IPS-NIHi7 (cell line): ENCODE data around the gene BBS10.
"Not testable (repeated sequence)": the region's sequence is repeated elsewhere in the genome, so short reads cannot be mapped to it uniquely, and the experiment has no call there.

Experiments
- DNase-seq: peaks from one replicate; pipeline ENCODE4 v3.0.0; 2012; ENCODE audit warnings: mixed read lengths; ENCODE audit errors: extremely low spot score

BBS10 gene

DNA sequence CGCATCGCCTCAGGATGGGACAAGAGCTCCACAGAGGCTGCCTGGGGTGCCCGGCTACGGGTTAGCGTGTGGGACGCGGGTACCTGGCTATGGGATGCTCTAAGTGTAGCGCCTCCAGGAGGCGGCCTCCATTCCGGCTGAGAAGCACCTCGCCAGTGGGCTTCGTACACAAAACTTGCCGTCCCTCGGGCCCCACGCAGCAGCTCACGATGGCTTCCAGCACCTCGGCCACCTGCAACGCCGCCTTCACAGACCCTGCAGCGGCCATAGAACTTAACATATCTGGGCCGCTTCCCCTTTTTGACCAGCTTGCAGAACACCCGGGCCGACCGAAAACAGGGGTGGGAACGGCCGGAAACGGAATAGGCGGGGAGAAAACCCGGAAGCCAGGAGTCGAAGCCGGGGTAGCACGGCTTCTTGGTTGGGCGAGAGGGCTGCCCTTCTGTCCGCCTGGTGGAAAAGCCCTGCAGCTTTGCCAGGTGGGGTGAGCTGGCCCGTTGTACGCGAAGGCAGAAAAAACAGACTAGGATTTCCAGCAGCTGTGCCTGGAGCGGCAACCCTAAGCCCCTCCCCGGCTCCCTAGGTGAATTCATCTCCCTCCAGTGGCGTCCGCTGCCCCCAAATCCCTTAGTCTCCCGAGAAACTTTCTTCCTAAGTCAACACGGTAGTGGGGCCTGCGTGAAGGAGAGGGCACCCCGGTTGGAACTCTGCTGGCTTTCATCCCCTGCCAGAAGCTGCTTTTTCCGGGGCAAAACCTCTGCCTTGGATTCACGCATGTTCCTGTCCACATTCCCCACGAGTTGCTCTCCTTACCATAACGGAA lies at the start of gene BBS10:
Gene BBS10 (minus strand): TSS at position 337 of the 823 bp plus-strand sequence. CDS start 57 bp downstream, at position 280.
- peak; percentile 93 for DNase-seq

DNA sequence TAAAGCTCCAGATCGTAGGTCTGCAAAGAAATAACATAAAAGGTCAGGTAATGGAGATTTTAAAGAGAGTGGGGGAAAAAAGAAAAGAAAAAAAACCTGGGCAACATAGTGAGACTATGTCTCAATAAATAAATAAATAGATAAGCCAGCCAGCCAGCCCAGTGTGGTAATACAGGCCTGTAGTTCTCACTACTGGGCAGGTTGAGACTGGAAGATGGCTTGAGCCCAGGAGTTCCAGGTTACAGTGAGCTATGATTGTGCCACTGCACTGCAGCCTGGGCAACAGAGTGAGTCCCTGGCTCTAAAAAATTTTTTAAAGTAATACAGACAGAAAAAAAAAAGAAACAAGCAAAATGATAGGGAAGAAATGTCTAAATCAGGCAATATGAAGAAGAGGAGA lies 43.2 kb upstream of the BBS10 start:
- no peak for DNase-seq

DNA sequence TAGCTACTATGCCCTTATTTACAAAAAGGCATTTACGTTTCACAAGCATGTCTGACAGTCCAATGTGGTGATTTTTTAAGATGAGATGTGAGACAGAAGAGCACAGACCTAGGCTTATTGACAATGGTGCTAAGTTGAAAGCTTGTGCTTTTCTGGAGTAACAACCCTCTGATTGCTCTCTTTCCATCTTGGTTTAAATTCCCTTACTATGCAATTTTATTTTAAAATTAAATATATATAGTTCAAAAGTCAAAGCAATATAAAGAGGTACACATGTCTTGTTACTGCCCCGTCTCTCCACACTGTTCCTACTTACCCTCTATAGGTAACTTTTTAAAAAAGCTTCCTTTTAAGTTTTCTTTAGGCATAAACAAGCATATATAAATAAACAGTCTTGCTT lies 39.4 kb upstream of the BBS10 start:
- no peak for DNase-seq

DNA sequence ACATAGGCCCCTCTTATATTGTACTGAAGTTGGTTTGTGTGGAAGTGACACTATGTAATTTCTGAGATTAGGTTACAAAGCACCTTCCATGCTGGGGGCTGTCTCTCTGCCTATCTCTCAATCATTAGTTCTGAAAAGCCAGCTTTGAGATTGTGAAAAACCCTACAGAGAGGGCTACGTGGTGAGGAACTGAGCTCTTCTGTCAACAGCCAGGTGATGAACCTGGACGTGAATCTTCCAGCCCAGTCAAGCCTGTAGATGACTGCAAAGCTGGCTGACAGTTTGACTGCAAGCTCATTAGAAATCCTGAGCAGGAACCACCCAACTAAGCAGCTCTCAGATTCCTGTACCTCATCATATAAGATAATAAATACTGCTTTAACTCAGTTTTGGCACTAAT lies 36.3 kb upstream of the BBS10 start:
- peak; percentile 8 for DNase-seq

DNA sequence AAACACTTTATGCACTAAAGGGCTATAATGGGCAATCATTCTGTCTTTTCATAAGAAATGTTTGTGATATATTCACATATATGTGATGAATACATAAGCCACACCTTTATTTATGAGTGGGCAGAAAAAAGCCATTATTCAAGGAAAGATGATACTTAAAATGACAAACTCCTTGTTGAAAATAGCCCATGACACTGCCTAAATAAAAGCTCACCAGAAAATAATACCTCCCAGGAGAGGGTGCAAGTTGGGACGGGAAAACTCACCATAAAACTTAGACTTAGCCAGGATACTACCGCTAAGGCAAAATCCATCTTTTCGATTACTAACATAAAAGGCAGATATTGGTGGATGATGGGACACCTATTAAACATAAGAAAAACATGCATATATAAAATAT lies 35.8 kb upstream of the BBS10 start:
- DNase-seq: no peak

DNA sequence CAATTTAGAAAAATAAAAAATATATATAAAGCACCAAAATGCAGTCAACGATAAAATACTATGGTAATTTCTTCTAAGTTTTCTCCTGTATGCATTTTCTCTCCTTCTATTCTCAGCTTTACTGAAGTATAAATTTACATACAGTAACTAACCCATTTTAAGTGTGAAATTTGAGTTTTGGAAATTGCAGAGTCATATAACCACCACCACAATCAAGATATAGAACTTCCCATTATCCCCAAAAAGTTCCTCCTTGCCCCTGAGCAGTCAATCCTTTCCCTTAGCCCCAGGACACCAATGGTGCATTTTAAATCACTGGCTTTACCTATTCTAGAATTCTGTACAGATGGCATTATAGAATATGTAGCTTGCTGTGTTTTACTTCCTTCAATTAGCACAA lies 31.0 kb upstream of the BBS10 start:
- no peak for DNase-seq

DNA sequence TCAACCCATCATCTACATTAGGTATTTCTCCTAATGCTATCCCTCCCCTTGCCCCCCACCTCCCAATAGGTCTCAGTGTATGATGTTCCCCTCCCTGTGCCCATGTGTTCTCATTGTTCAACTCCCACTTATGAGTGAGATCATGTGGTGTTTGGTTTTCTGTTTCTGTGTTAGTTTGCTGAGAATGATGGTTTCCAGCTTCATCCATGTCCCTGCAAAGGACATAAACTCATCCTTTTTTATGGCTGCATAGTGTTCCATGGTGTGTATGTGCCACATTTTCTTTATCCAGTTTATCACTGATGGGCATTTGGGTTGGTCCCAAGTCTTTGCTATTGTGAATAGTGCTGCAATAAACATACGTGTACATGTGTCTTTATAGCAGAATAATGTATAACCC lies 28.7 kb upstream of the BBS10 start:
- DNase-seq: not testable (repeated sequence)

DNA sequence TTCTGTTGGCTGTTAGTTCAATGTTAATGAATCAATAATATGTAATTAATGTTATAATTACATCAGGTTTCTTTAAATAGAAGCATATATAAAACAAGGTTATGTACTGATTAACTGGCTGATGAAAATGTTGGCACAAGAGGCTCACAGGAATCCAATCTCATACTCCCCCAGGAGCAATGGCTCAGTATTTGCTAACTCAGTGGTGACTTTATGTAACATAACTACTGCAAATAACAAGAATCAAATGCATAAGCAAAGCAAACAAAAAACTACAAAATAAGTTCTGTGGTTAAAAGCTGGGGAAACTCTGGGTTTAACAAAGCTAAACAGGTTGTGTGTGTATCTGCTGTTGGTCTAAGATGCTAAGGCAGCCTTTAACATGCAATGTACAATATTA lies 27.7 kb upstream of the BBS10 start:
- DNase-seq: no peak

DNA sequence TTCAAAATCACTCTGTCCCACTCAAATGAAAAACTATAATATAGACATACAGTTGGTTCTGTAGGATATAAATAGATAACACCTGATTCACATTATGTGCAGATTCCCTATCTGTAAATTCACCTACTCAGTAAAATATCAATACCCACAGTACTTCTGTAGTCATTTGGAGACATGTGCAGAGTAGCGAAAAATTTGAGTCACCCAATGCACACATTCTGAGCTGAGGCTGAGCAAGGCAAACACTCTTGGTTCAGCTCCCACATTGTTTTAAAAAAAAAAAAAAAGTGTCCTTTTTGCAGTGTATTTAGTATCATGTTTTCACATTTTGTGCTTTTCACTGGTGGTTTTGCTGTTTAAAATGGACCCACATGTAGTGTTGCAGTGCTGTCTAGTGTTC lies 27.3 kb upstream of the BBS10 start:
- no peak for DNase-seq

DNA sequence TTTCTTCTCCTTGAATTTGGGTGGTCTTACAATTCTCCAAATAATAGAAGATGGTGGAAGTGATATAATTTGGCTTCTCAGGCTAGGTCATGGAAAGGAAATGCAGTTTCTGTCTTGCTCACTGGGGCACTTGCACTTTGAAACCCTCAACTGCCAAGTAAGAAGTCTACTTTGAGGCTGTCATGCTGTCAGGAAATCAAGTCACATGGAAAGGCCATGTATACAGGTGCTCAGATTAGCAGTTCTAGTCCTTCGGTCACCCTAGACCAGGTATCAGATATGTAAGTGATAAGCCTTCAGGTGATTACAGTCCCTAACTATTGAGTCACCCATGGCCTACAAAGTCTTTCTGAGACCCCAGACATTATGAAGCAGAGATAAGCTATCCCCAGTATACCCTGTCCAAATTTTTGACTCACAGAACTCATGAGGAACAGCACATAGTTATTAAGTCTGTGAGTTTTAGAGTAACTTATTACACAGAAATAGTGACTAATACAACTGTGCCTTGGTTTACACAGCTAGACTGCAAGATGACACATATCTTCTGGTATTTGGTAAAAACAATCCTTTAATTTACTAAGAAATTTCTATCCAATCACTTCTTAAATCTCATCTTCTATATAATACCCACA lies 26.3 kb upstream of the BBS10 start:
- DNase-seq: no peak

DNA sequence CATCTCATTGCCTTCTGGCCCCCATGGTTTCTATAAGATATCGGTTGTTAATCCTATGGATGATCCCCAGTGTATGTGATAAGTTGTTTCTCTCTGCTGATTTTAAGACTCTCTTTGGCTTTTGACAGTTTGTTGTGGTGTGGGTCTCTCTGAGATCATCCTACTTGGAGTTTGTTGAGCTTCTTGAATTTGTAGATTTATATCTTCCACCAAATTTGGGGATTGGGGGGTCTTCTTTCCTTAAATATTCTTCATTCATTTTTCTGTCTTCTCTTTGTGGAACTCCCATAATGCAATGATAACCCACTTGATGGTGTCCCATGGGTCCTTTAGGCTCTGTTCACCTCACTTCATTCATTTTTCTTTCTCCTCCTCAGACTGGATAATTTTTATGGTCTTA lies 20.0 kb upstream of the BBS10 start:
- no peak for DNase-seq

DNA sequence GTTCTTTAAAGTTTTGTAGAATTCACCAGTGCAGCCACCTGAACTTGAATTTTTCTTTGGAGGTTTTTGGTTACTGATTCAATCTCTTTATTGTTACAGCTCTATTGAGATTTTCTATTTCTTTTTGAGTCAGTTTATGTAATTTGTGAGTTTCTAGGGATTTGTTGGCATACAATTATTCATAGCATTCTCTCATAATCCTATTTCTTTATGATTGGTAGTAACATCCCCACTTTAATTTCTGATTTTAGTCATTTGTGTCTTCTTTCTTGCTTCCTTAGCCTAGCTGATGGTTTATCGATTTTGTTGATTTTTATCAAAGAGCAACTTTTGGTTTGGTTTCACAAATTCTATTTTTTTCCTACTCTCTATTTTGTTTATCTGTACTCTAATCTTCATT lies 17.9 kb upstream of the BBS10 start:
- DNase-seq: no peak

DNA sequence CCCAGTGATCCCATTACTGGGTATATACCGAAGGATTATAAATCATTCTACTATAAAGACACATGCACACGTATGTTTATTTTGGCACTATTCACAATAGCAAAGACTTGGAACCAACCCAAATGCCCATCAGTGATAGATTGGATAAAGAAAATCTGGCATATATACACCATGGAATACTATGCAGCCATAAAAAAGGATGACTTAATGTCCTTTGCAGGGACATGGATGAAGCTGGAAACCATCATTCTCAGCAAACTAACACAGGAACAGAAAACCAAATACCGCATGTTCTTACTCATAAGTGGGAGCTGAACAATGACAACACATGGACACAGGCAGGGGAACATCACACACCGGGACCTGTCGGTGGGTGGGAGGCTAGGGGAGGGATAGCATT lies 15.9 kb upstream of the BBS10 start:
- not testable (repeated sequence) for DNase-seq

DNA sequence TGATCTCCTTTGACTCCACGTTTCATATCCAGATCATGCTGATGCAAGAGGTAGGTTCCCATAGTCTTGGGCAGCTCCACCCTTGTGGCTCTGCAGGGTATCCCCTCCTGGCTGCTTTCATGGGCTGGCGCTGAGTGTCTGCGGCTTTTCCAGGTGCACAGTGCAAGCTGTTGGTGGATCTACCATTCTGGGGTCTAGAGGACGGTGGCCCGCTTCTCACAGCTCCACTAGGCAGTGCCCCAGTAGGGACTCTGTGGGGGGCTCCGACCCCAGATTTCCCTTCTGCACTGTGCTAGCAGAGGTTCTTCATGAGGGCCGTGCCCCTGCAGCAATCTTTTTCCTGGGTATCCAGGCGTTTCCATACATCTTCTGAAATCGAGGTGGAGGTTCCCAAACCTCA lies 12.1 kb upstream of the BBS10 start:
- DNase-seq: no peak

DNA sequence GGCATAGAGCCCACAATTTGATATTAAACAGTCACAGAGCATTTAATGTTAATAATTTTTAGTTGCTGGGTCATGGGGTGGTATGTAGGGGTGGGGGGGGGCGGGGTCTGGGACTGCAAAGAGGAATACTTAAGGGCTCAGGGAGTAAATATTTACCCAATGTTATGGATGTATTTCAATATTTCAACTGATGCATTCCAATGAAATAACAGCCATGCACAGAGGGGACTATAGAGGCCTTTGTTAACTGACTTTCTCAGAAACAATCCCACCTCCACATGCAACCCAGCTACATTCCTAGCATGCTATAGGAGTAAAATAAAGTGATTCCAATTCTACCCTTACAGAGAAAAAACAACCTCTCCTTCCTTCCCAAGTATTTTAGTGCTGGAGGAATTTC lies 7.9 kb upstream of the BBS10 start:
- no peak for DNase-seq

DNA sequence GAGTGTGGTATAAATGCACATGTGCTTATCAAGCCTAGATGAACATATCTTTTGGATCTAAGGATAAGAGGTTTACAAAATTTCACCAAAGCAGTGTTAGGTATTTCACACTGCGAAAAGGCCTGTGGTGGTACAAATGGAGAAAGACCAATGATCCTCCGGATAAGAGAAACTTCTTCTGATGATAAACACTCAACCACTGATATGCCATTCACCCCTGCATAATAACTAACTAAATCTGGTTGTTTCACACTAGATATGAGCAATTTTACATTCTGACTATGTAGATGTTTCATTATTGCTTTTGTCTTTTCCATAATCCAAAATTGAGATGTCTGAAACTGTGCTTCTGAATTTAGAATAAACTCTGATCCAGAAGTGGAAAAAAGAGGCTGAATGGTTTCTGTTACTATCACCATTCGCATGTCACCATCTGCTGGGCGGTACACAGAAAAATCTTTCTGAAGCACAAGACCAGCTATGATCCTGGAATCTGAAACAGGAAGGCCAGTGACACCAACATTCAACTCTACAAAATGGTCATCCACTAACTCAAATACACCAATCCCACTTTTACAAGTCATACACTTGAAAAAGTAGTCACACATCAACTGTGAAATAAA lies 1.3 kb downstream of the BBS10 start:
- DNase-seq: no peak

DNA sequence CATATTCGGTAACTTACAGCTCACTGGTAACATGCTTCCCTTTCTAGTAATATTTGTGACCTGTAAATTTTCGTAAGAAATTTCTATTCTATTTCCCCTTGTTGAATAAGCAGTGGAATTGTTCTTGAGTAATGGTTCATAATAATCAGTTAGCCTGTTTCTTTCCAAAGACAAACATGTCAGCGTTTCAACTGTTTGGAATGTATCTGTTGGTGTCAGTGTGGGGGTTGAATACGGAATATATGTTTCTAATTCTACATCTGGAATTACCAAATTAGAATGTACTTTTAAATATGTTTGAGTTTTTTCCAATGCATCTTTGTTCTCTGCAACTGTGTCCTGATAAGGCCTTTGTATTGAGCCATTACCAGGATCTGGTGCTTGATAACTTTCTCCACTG lies 2.0 kb downstream of the BBS10 start:
- DNase-seq: no peak

DNA sequence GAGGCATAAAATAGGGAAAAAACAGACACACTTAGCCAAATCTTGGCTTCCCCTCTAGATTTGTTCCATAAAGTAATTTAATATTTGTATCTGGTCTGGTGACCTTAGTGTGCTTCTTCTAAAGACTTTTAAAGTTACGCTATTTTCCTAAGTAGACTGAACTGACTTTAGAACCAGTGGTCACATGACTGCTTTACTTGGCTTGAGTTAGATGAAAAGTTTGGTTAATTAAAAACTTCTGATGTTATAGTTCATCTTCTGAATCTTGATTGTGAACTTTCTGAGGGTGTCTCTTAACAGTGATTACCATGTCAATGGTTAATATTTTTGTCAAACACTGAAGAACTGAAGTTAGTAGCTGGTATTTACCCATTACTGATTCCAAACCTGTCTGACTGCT lies 2.6 kb downstream of the BBS10 start:
- no peak for DNase-seq

DNA sequence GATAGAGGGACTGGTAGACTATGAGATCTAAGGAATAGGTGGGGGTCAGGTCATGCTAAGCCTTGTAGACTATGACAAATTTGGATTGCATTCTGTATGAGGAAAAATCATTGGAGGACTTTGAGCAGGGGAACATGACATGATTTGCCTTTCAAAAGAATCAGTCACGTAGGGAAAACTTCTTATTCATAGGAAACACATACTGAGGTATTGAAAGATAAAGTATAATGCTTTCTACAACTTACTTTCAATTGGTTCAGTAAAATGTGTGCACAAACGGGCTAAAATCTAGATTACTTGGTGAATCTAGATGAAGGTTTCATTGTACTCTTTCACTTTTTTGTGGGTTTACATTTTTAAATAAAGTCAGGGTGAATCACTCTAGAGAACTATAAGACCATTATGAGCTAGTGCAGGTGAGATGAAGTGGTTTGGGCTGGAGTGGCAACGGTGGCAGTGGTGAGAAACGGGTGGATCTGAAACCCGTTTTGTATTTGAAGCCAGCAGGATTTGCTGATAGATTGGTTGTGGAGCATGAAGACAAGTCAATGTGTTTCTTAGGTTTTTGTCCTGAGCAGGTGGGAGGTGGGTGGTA lies 6.7 kb downstream of the BBS10 start:
- no peak for DNase-seq

DNA sequence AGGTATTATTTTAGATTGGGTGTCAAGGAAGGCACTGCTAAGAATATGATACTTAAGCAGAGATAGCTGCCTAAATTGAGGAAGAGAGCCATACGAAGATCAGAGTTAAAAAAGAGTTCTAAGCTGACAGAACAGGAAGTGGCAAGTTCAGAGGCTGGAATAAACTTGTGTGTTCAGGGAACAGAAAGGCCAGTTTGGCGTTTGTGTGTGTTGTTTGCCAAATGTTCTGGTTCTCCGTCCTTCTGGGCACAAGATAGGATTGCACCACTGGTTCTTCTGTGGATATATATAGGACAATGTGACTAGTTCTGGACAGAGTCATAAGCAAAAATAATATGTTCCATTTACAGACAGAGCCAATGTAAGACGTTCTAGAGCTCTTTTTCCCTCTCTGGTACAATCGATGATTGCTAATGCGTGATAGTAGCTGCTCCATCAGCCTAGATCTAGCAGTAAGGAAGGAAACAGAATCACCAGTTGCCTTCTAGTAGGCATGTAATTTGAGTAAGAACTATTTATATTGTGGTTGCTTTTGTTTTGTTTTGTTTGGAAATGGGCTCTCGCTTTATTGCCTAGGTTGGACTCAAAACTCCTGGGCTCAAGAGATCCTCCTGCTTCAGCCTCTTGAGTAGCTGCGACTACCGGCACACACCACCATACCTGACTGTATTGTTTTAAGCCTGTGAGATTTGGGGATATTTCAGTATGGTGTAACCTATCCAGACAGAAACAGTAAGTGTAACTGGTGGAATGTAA lies 7.4 kb downstream of the BBS10 start:
- no peak for DNase-seq

DNA sequence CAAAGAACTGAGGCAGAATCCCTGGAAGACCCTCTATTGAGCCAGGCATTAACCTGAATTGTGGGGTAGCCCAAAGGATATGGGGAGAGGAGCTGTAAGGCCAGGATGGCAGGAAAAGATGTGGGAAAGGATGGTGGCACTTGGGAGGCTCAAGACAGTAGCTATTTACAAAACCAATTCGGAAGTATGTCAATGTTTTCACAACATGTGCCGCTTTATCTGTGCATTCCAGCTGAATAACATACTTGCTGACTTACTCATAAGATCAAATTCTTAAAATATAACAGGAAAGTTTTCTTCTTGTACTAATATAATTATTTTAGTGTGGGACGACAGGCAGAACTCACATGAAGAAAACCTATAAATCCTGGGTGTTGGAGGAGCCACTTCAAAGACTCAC lies 10.6 kb downstream of the BBS10 start:
- DNase-seq: no peak

DNA sequence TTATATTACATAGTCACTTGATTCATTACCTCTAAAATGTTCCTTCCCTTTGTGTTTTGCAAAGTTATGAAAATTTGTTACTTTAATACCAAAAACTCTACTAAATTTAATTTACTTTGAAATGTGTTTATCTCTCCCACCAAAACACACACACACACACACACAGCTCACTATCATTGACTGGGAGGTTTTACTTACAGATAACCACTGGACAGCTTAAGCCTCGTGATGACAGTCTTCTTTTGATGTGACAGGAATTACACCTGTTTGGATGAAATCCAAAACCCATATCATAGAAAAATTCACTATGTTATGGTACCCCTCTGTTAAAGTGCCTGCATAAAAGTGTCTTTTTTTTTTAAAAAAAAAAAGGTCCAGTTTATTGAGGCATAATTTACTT lies 15.6 kb downstream of the BBS10 start:
- DNase-seq: no peak
